HG02623 (cell line): ENCODE results near the gene PCBP3.
"Not testable (repeated sequence)": the region's sequence is repeated elsewhere in the genome, so short reads cannot be mapped to it uniquely, and the experiment has no call there.

Experiments used
- ATAC-seq: cut with Tn5 transposase; IDR thresholded peaks from one replicate; pipeline ENCODE4 v1.9.1; 2021; ENCODE audit warnings: moderate library complexity; ENCODE audit not compliant: unreplicated experiment

Gene PCBP3

DNA sequence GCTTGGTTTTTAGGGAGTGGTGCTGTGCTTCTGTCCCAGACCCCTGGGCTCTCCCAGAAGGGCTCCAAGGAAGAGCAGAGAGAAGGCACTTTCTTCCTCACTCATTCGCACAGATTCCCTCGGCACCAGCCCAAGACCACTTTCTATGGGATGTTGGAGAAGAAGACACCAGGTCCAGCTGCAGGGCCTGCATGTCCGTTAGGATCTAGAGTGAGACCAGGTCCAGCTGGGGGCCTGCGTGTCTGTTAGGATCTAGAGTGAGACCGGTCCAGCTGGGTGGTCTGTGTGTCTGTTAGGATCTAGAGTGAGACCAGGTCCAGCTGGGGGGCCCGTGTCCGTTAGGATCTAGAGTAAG is 30.9 kb upstream of the PCBP3 start:
- not testable (repeated sequence) for ATAC-seq

DNA sequence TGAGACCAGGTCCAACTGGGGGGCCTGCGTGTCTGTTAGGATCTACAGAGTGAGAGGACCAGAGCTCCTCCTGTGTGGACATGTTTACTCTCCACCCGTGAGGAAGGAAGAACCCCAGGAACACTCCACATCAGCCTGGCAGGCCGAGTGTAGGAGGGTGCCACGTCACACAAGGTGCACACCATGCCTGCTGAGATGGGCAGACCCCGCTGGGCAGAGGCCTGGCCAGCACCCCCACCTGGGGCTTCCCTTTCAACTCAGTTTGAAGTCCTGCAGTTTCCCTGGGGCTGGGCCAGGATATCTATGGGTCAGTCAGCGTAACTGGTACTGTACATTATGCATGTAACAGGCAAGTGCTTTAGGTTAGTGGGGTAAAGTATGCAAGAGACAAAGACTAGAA is 30.1 kb upstream of the PCBP3 start:
- no peak for ATAC-seq

DNA sequence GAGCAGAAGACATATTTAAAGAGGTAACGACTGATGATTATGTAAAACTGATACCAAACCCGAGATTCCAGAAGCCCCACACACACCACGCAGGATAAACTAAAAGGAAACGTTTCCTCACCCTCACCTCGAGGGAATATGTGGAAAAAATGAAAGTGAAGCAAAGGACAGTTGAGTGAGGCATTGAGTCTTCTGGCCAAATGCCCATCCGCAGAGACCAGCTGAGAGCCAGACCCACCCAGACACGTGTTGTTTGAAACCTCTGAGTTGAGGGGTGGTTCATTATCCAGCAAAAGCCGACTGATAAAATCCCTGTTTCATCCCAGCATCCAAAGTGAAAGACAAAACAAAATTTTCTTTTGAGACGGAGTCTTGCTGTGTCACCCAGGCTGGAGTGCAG is 29.6 kb upstream of the PCBP3 start:
- no peak for ATAC-seq

GRCh38 chr21:45615145-45615711 is 28.3 kb upstream of the PCBP3 start:
- ATAC-seq = peak; percentile 50

DNA sequence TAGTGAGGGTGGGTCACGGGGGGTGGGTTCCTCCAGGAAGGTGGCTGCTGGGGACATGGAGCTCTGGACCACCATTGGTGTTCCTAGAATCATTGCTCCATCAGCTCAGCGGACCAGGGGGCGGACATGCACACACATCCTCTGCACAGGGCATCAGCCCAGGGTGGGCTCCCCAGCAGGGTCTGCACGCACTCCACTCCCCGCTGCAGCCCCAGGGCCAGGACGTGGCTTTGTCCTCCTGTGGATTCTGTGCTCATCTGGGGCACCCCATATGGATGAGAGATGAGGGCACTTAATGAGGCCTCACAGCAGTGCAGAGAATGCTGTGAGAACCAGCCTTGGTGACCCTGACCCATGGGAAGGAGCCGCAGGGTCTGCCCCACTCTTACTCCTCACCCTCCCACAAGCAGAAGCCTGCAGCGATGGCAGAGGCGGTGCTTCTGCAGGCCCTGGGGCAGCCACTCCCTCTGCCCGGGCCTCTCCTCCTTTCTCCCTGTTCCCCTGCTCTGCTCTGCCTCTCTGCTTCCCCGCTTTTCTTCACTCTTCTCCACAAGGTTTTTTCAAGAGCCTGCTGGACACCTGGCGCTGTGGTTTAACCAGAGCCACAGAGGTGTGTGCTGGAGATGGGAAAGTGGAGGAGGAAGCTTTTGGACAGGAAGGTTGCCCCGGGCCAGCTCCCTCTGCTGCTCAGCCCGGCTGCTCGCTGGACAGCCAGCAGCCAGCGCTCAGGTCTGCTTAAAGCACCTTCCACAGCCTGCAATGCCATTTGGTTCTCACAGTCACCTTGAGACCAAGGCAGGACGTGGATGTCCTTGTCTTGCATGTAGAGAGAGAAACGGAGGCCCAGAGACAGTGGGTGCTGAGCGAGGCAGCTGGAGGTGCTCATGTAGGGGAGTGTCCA is 26.3 kb upstream of the PCBP3 start:
- no peak for ATAC-seq

GRCh38 chr21:45618287-45618686 is 25.2 kb upstream of the PCBP3 start:
- ATAC-seq = no peak

- no peak for ATAC-seq
These were observed 24.6 kb upstream of the PCBP3 start for GRCh38 chr21:45618846-45619485.

- no peak for ATAC-seq
These were observed 23.2 kb upstream of the PCBP3 start for GRCh38 chr21:45620201-45620923.

DNA sequence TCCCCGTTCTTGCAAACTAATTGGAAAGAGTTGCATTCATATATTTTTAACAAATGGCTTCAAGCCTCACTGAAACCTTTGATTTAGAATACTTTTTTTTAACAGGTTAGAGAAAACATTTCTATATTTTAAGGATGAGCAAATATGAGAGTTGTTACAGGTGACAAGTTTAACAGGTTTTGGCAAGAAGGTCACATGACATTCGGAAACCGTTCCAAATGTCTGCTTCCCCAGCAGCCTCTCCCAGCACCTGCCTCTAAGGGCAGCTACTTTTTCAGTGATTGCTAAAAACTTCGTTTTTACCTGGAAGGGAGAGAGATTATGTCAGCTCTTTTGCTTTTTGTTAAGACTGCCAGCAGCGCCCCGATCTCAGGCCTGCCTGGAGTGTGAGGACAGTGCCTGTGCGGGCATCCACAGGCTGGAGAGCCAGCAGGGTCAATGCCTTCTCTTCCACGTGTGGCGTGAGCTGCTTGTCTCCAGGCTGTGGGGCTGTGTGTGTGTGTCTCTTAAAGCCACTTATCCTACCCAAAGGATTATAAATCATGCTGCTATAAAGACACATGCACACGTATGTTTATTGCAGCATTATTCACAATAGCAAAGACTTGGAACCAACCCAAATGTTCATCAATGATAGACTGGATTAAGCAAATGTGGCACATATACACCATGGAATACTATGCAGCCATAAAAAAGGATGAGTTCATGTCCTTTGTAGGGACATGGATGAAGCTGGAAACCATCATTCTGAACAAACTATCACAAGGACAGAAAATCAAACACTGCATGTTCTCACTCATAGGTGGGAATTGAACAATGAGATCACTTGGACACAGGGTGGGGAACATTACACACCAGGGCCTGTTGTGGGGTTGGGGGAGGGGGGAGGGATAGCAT is 21.8 kb upstream of the PCBP3 start:
- ATAC-seq = not testable (repeated sequence)

DNA sequence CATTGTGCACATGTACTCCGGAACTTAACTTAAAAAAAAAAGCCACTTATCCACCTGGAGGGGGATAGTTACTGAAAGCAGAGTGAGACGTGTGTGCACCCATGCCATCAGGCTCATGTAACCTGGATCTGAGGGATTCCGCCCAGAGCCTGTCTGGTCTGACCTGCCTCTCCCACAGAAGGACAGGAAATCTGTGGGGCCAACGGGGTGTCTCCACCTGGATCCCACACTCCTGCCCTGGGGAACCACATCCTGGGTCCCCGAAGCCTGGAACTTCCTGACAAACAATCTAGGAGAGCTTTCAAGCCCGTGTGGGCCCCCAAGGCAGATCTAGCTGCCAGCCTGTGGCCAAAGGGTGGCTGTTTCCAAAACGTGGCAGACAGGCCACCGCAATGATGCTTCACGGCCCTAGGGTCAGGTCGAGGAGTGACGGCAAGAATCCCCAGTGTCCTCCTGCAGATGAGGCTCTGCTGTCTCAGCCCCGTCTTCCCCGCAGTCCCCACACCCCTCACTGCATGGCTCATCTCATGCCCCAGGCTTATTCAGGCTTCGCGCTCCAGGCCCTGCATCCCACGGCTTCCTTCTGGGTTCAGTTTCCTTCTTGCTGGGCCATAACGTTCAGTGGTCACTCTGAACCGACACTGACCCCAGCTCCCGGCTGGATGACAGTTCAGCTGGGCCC is 21.0 kb upstream of the PCBP3 start:
- no peak for ATAC-seq

DNA sequence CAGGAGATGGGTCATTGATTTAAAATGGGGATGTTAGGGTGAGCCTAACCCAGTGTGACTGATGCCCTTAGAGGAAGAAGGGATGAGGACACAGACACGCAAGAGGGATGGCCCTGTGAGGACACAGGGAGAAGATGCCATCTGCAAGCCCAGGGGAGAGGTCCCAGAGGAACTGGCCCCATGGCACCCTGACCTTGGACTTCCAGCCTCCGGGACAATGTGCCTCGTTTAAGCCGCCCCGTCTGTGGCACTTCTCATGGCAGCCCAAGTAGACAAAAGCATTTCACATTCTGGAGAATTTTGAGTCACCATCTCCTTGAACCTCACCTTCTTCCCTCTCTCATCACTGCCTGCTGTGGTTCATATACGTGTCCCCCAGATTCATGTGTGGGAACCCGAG is 20.1 kb upstream of the PCBP3 start:
- ATAC-seq = no peak

GRCh38 chr21:45626127-45626526 is 17.4 kb upstream of the PCBP3 start:
- not testable (repeated sequence) for ATAC-seq

DNA sequence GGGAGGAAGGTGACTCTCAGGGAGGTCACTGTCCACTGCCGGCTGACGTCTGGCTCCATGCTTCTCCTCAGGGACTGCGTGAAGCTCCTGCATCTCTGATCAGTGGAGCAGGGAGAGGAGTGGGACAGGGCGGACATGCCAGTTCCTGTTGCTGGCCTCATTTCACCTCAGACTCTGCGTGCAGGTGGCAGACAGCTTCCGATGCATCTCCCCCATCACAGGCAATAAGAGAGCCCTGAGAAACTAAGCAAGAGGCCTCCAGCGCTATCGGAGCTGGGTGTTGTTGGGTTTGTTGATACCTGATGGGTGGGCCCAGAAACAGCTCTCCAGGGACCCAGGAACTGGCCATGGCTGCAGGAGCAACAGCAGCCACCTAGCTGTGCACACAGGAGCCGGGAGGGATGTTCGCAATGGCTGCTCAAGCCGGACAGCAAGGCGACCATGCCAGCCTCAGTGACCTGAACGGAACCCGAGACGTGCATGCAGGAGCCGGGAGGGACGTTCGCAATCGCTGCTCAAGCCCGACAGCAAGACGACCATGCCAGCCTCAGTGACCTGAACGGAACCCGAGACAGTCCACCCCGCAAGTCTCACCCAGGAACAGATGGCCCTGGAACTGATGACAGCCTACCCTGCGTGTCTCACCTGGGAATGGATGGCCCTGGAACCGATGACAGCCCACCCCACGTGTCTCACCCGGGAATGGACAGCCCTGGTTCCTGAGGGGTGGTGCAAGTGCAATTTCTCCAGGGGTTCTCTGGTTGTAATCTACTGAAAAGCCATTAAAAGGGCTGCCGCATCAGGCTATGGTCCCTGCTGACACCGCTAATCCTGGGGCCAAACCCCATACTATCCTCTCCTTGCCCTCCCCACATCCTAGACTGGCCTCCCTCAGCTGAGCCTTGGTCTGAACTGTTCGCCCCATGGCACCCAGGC is 14.2 kb upstream of the PCBP3 start:
- ATAC-seq = no peak

DNA sequence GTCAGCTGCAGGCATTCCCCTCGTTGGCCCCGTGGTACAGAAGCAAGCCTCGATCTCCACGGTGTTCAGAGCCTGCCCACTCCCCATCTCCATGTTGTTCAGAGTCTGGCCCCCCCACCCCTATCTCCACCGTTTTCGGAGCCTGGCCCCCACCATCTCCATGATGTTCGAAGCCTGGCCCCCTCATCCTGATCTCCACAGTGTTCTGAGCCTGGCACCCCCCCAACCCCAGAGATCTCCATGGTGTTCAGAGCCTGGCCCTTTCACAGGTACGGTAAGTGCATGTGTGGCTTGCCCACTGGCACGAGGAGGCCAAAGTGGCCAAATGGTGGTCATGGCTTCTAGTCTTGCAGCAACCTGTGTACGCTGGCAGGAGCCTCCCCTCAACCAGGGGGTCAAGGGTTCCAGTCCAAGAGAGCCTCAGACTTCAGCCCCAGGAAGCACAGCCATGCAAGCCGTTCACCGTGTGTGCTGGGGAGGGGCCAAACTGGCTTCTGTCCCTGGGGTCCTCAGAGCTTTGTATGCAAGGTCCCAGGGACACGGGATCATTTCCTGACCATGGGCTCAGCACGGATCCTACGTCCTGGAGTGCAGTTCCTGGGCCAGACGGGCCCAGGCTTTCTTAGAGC is 13.3 kb upstream of the PCBP3 start:
- no peak for ATAC-seq

DNA sequence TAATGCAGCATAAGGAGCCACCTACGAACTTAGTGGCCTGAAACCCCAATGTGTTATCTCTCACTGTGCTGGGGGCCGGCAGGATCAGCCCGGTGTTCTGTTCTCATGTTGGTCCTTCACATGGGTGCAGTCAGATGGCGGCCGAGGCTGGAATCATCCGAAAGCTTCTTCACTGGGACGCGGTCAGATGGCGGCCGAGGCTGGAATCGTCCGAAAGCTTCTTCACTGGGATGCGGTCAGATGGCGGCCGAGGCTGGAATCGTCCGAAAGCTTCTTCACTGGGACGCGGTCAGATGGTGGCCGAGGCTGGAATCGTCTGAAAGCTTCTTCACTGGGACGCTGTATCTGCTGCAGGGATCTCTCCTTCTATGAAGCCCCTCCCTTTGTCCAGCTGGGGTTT is 12.6 kb upstream of the PCBP3 start:
- no peak for ATAC-seq

GRCh38 chr21:45631540-45631939 is 12.0 kb upstream of the PCBP3 start:
- ATAC-seq = no peak

- no peak for ATAC-seq
These were observed 11.4 kb upstream of the PCBP3 start for GRCh38 chr21:45632160-45632559.

DNA sequence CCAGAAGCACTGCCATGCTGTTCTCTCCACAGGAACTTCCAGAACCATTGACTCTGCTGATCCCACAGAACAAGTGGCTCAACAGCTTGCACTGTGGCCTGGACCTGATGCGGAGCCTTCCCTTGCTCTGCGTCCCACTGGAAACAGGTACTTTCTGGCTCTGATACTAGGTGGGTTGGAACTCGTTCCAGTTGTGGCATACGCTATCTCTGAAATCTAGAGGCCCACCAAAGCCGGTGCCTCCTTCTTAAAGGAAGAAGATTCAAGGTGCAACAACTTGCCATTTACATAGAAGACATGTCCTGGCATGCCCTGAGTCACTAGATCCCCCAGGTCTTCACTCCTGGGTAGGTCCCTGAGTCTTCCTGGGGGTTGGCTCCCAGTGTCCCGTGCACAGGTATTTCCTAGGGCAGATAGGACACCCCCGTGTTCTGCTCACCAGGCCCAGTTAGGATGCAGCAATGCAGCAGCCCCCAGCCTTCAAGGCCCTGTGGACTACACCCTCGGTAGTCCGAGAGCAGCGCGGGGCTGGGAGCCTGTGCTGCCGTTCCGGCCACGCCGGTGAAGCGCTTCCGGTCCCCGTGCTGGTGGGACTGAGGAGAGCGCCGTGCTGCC is 10.8 kb upstream of the PCBP3 start:
- no peak for ATAC-seq
